Cardiac fibroblast (primary cell): ENCODE data around the gene MDFIC.

Experiments
- DNase-seq, 2 donors: peaks; one replicate each; pipeline versions ENCODE4 v3.0.0 to v3.0.0-alpha.2; 2010; ENCODE audit warnings: low read depth in 2 of 2
- H3K4me3 ChIP-seq, 2 donors: replicated peaks in 1 of 2; 1 replicate in 1 of 2; 2 replicates in 1 of 2; pipeline ENCODE4 v1.5.1; 2011; ENCODE audit warnings: low read depth in 2 of 2, low read length in 2 of 2, mild to moderate bottlenecking in 2 of 2, moderate library complexity in 1 of 2
- TF ChIP-seq, protein P1 (sequence below): IDR thresholded peaks from one replicate; pipeline ENCODE4 v1.5.1; 2011; ENCODE audit warnings: low read depth, mild to moderate bottlenecking, low read length, inconsistent platforms

The MDFIC gene

DNA sequence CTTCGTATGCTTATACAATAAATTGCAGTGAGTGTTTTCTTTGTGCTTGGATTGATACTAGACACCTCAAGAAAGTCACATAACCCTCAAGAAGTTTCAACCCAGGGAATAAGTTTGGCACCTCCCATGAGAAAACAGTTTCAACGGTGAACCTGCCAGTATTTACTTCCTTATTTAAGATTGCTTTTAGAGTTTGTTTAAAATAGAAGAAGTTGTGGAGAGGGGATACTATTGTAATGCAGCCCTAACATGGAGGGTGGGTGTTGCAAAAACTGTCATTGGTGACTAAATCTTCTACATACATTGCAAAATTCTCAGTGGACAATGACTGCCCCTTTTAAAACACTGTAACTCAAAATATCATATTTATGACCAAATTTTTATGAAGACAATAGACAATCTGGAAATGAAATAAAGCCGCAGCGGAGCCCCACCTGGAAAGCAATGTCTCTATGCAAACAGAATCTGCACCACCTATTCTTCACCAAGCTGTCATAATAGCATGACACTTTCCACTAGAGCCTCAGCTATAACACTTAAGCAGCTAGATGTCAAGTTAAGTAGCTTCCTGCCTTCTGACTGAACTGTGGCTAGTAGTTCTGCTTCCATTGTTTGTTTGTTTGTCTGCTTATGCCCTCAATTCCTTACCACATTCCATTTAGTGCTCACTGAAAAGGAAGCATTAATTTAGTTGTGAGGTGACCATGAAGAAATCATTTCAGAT lies 98.2 kb downstream of the MDFIC start:
- no peak overlapping the region for H3K4me3 ChIP-seq
- TF ChIP-seq, protein P1, sequence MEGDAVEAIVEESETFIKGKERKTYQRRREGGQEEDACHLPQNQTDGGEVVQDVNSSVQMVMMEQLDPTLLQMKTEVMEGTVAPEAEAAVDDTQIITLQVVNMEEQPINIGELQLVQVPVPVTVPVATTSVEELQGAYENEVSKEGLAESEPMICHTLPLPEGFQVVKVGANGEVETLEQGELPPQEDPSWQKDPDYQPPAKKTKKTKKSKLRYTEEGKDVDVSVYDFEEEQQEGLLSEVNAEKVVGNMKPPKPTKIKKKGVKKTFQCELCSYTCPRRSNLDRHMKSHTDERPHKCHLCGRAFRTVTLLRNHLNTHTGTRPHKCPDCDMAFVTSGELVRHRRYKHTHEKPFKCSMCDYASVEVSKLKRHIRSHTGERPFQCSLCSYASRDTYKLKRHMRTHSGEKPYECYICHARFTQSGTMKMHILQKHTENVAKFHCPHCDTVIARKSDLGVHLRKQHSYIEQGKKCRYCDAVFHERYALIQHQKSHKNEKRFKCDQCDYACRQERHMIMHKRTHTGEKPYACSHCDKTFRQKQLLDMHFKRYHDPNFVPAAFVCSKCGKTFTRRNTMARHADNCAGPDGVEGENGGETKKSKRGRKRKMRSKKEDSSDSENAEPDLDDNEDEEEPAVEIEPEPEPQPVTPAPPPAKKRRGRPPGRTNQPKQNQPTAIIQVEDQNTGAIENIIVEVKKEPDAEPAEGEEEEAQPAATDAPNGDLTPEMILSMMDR, result no peak
- no peak for DNase-seq

DNA sequence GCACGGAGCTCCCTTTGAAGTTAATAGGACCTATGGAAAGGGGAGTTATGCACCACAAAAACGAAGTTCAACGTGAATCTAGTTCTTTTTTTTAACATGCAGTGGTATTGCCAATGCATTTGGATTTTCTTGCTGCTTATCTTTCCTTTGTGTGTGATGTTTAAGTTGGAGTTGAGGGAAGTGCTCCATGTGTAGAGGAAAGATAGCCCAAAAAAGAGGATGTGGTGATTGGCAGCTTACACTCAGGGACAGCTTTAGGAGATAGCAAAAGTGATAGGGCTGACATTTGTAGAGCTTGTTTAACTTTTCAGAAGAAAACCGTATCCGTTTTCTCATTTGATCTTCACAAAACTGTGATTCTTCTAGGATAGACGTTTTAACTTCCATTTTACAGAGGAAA lies 101.3 kb downstream of the MDFIC start:
- H3K4me3 ChIP-seq, result no peak overlapping the region
- DNase-seq, result no peak
- TF ChIP-seq, protein P1, result no peak

DNA sequence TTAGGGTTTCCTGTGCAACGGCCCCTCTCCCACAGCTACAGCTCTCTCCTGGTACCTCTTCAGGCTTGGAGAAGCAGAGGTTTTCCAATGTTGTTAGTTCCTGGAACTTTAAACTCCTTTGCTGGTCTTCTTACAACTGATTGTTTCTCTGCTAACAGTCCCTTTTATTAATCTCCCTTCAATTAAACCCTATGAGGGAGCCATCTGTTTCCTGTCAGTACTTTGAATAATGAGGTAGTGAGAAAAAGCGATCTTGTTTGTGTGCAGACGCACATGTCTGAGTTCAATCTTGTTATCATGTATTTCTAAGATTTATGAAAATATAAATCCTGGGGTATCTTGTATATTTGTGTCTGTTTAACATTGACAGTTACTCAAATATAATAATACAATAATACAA lies 102.4 kb downstream of the MDFIC start:
- no peak for DNase-seq

DNA sequence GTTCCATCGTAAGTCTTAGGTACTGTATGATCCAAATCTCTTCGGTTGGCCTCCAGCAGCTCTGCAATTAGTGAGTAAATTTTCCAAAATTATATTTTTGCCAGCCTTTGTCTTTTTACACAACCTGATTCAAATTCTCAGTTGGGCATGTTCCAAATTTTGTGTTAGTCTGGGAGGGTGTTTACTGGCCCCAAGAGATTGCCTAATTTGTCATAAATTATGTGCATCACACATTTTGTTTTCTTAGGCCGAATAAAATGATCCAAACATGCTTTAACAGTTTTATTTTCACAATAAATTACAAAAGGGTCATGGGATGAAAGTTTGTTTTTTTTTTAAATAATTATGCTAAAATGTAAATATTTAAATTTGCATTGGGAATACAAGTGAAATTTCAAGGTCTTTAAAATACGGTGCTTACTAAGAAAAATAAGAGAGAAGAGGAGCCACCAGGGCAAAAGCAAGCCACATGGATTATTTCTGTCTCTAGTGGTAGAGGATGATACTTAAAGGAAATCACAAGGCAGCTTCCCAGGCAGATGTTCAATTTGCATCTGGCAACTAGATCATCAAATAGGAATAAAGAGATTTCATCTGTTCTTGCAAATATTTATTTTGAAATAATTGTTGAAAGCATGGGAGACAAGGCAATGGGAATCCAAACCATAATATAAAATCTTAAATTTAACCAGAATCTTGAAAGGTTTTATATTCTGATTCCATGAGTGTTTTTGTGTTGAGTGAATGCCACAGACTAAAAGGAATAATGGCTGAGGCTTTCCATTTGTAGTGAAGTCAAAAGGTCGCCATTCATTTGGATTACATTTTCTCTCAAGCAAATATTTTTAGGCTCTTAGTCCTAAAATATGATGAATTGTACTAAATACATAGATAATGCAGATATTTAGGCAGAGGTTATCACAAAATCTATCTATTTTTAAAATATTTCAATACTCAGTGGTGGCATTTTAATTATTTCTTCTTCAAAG lies 111.1 kb downstream of the MDFIC start:
- DNase-seq, result no peak
- TF ChIP-seq, protein P1, result no peak
- no peak overlapping the region for H3K4me3 ChIP-seq

More for the DNA sequence above, 102.4 kb downstream of the MDFIC start:
- H3K4me3 ChIP-seq, result no peak overlapping the region
- TF ChIP-seq, protein P1, result no peak

DNA sequence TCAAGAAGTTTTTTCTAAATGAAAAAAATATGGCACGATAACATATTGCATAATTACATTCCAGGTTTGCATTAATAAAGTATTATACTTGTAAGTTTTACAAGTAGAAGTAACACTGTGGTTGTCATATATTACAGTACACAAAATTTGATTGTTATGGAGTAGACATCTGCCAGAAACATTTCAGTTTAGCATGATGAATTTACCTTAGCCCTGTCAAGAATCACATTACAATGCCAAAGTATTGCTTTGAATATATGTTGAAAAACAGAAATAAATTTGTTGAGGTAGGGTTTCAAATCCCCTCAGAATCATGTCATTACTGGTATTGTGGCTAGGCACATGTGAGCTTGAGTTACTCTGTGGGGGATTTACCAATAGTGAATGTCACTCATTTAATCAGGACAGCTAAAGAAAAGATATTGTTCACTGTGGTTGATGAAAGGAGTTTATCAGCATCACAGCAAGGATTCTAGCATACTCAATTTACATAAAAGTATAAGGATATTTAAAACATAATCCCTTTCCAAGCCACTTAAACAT lies 112.1 kb downstream of the MDFIC start:
- TF ChIP-seq, protein P1, result no peak
- no peak for DNase-seq
- H3K4me3 ChIP-seq, result no peak overlapping the region

DNA sequence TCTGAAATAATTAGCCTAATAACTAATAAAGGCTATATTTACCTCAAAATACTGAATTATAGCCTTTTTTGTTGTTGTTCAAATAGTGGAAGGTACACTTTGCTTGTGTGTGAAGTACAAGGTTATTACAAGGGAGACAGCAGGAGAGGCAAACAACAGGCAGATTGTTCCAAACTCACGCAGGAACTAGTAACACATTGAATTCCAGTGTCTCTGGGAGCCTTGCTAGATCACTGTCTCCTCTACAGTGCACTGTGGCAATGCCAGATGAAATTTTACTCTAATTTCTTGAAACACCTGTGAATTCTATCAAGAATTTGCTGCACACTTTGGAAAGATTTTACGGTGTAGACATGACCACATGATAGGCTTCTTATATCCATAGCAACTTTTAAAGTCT lies 112.6 kb downstream of the MDFIC start:
- no peak overlapping the region for H3K4me3 ChIP-seq
- no peak for DNase-seq
- TF ChIP-seq, protein P1, result no peak
